Measurements from ENCODE around the gene SRPX. TPM values are rescaled to one million over a fixed set of nuclear protein-coding genes. Genes with fewer than 3 reads are reported as not detected.

Gene SRPX
- polyA plus RNA-seq, 1 donor: 18.9 TPM

Other genes with a start within 250 kb of the SRPX start
- gene SYTL5, start 214.3 kb downstream of the SRPX start, polyA plus RNA-seq: 3.6 TPM
- gene RPGR, start 106.6 kb upstream of the SRPX start, polyA plus RNA-seq: 15.0 TPM
- gene OTC, start 131.7 kb upstream of the SRPX start, polyA plus RNA-seq: 74.5 TPM